Neutrophil (primary cell): ENCODE results near the gene PTPRC.

Experiments
- H3K27ac ChIP-seq: fragments of 200-600 bp; sonication (generic); 2 replicates; pipeline ENCODE4 v1.5.1; 2016; ENCODE audit warnings: mild to moderate bottlenecking, moderate library complexity
- H3K27me3 ChIP-seq: fragments of 200-600 bp; sonication (generic); 2 replicates; pipeline ENCODE4 v1.6.0; 2016; ENCODE audit warnings: mild to moderate bottlenecking
- H3K36me3 ChIP-seq: fragments of 200-600 bp; sonication (generic); 2 replicates; pipeline ENCODE4 v1.5.1; 2017
- H3K4me1 ChIP-seq, 2 experiments: fragments of 200-600 bp in 1 of 2; sonication (generic) in 1 of 2; 1 replicate in 1 of 2; 2 replicates in 1 of 2; pipeline versions ENCODE4 v1.5.1 to v1.6.1; 2013 to 2016; ENCODE audit warnings: low read depth in 1 of 2, low read length in 1 of 2, mild to moderate bottlenecking in 1 of 2, moderate library complexity in 1 of 2; ENCODE audit not compliant: control insufficient read depth in 1 of 2, insufficient read depth in 1 of 2
- H3K4me3 ChIP-seq, 2 experiments: fragments of 200-600 bp in 1 of 2; sonication (generic) in 1 of 2; 1 replicate in 1 of 2; 2 replicates in 1 of 2; pipeline ENCODE4 v1.5.1; 2013 to 2016; ENCODE audit warnings: low read depth in 1 of 2, low read length in 1 of 2, mild to moderate bottlenecking in 1 of 2, moderate library complexity in 1 of 2
- H3K9me3 ChIP-seq: fragments of 200-600 bp; sonication (generic); 2 replicates; pipeline ENCODE4 v1.5.1; 2016
- CTCF ChIP-seq: fragments of 200-600 bp; sonication (generic); IDR thresholded peaks from 2 replicates; pipeline ENCODE4 v1.5.1; 2016; ENCODE audit warnings: antibody characterized with exemption

Gene PTPRC

DNA sequence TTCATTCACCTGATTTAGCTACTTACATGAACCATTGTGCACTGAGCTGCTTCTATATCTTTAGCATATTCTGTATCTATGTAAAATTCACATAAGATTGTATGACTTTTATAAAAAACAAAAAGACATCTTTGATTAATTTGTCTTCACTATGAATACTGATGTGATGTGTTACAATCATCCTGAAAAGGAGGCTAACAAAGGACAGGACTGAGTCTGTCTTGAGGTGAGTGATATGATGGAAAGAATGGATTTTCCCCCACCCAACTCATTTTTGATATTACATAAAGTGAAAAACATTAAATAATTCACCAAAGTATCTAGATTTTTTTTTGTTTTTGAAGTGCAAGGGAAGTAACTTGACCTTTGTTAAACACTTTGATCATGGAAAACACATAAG, 9.8 kb downstream of the PTPRC start:
- Histone ChIP-seq H3K27ac (peak overlapping the region; percentile 97), H3K36me3 (peaks cover 72% of the 10 kb centered on the region), H3K27me3 (no peaks in the 10 kb centered on the region), H3K9me3 (no peaks in the 10 kb centered on the region), H3K4me3 (no peak overlapping the region), H3K4me1 (peaks cover 97 to 99% of the 10 kb centered on the region in 2 experiments)
- no peak for TF ChIP-seq CTCF

DNA sequence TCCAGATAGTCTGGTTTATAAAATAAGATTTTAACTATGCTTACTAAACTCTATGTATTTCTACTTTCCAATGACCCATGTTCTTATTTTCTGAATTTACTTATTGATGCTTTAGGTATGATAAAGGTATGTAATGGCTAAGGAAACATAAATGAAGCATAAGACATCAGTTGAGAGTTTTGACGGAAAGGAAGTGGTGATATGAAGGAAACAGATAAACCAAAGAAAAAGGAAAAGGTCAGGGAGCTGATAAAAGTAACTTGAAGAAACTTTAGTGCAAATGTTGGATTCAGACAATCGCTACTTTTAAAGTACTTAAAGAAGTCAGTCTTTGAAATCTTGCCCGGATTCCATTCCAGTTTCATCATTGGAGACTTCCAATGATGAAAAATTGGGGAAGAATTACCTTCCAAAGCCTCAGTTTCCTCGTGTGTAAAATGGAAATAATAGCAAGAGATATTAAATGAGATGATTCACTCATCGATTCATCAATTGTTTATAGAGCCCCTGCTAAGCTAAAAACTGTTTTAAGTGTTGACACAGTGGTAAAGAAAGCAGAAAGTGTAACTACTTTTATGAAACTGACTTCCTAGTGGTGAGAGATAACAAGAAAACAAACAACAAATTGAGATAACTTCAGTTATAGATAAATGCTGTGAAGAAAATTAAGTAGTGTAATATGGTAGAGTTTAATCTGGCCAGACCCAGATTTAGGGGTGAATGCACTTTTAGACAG, 10.6 kb downstream of the PTPRC start:
- Histone ChIP-seq H3K9me3 (no peaks in the 10 kb centered on the region), H3K27me3 (no peaks in the 10 kb centered on the region), H3K27ac (peak overlapping the region; percentile 97), H3K36me3 (peaks cover 71% of the 10 kb centered on the region), H3K4me3 (no peak overlapping the region), H3K4me1 (peaks cover 97 to 99% of the 10 kb centered on the region in 2 experiments)
- no peak for TF ChIP-seq CTCF

GRCh38 chr1:198649968-198650338, 11.1 kb downstream of the PTPRC start:
- Histone ChIP-seq H3K9me3 (no peaks in the 10 kb centered on the region), H3K27ac (peak overlapping the region; percentile 97), H3K4me3 (peak overlapping the region in 1 of 2 experiments; percentile 33), H3K27me3 (no peaks in the 10 kb centered on the region), H3K36me3 (peaks cover 65% of the 10 kb centered on the region), H3K4me1 (peaks cover 97 to 99% of the 10 kb centered on the region in 2 experiments)
- no peak for TF ChIP-seq CTCF

DNA sequence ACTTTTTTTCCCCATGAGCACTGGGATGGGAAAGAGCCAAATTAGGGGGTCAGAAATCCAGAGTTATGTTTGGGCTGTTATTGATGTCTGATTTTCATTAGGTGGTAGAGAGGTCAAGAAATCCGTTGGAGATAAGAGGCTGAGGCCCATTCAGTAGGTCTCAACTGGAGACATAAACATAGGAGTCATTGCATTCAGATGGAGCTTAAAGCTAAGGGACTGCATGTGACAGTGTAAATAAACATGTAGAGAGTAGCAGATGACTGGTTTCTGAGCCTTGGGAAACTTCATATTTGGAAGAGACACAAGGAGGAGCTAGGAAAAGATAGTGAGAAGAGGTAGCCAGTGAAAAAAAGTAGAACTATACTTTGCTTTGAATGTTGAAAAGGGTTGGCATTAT, 11.7 kb downstream of the PTPRC start:
- Histone ChIP-seq H3K4me1 (peaks cover 97 to 99% of the 10 kb centered on the region in 2 experiments), H3K36me3 (peaks cover 60% of the 10 kb centered on the region), H3K9me3 (no peaks in the 10 kb centered on the region), H3K27ac (peak overlapping the region; percentile 97), H3K4me3 (peak overlapping the region; percentile 4 to 33), H3K27me3 (no peaks in the 10 kb centered on the region)
- TF ChIP-seq CTCF = no peak

DNA sequence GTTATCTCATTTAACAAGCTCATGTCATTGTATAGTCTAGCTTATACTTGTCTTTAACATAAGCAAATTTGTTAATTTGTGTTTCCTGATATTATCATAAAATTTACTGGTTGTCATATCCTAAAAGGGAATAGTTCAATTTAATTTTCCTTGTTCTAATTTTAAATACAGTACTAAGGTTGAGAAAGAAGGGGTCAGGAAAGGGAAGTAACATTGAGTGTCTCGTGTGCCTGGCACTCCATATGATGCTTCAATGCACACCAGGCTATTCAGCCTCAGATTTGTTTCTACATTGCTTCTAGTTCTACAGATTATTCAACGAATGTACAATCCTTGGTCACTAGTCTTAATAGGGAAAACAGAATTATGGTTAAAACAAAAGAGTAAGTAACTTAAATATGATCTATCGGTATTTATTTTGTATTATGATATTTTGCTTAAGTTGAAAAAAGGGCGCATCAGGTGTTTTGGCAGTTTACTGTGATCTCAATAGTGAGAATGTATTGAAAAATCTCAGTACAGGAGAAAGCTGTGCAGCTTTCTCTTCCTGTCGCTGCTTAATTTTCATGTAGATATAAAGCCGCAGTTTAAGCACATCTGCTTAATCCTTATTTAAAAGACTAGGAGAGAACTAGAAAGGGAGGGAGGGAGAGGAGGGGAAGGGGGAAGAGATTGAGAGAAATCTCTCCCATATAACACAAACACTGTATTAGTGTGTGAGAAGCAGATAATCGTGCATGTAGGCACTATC, 13.0 kb downstream of the PTPRC start:
- H3K27ac ChIP-seq = peak overlapping the region; percentile 97
- H3K4me1 ChIP-seq = peaks cover 98% of the 10 kb centered on the region in 2 experiments
- TF ChIP-seq CTCF = no peak
- H3K9me3 ChIP-seq = no peaks in the 10 kb centered on the region
- H3K4me3 ChIP-seq = peak overlapping the region; percentile 24 to 33
- no peaks in the 10 kb centered on the region for H3K27me3 ChIP-seq
- H3K36me3 ChIP-seq = peaks cover 54% of the 10 kb centered on the region
